Heart right ventricle (tissue), 16 donors: ENCODE results near the gene RNPEPL1. TPM values are rescaled to one million over a fixed set of nuclear protein-coding genes. Genes with fewer than 3 reads are reported as not detected.

Experiments
- ATAC-seq, 8 donors: fragments of 200-7000 bp; cut with Tn5 transposase; one replicate each; pipeline ENCODE4 v1.9.1; 2020; ENCODE audit warnings: mild to moderate bottlenecking in 8 of 8, moderate library complexity in 8 of 8, moderate number of reproducible peaks in 1 of 8
- DNase-seq, 2 donors: peaks; one replicate each; pipeline ENCODE4 v3.0.0-alpha.2; 2020
- H3K27ac ChIP-seq, 10 donors: fragments of 200-600 bp; sonication (generic) in 2 of 10; one replicate each; pipeline versions ENCODE4 v1.5.0 to v1.8.0; 2020 to 2022; ENCODE audit warnings: mild to moderate bottlenecking in 3 of 10
- H3K27me3 ChIP-seq, 7 donors: fragments of 200-600 bp; one replicate each; pipeline ENCODE4 v1.8.0; 2021 to 2022; ENCODE audit warnings: mild to moderate bottlenecking in 2 of 7
- H3K36me3 ChIP-seq, 9 donors: fragments of 200-600 bp; sonication (generic) in 1 of 9; one replicate each; pipeline versions ENCODE4 v1.5.0 to v1.8.0; 2020 to 2022; ENCODE audit warnings: mild to moderate bottlenecking in 2 of 9
- H3K4me1 ChIP-seq, 9 donors: fragments of 200-600 bp; sonication (generic) in 1 of 9; one replicate each; pipeline versions ENCODE4 v1.5.0 to v1.8.0; 2020 to 2022; ENCODE audit warnings: mild to moderate bottlenecking in 4 of 9
- H3K4me3 ChIP-seq, 10 donors: fragments of 200-600 bp; sonication (generic) in 2 of 10; one replicate each; pipeline versions ENCODE4 v1.5.0 to v1.8.0; 2020 to 2022; ENCODE audit warnings: mild to moderate bottlenecking in 7 of 10, moderate library complexity in 2 of 10
- H3K9me3 ChIP-seq, 11 donors: fragments of 200-600 bp in 10 of 11; sonication (generic) in 2 of 11; one replicate each; pipeline versions ENCODE4 v1.5.0 to v1.8.0; 2013 to 2022; ENCODE audit warnings: mild to moderate bottlenecking in 2 of 11, control low read depth in 1 of 11, moderate library complexity in 1 of 11
- CTCF ChIP-seq, 9 donors: fragments of 200-600 bp; sonication (generic) in 2 of 9; IDR thresholded peaks; one replicate each; pipeline versions ENCODE4 v1.5.0 to v1.8.0; 2021 to 2022; ENCODE audit warnings: antibody characterized with exemption in 9 of 9, mild to moderate bottlenecking in 5 of 9, moderate library complexity in 1 of 9
- WGBS, 2 donors: extraction: QIAGEN DNeasy Blood & Tissue Kit; methylation state at CpG; one replicate each; pipeline ENCODE4 v1.1.7; 2013; ENCODE audit warnings: inconsistent platforms in 1 of 2; 5-methylcytosine and 5-hydroxymethylcytosine counted together
- intact Hi-C, 10 donors: fragments of 100-400 bp; cut with DNase I; formaldehyde crosslinking; loops; one replicate each; pipeline versions ENCODE4 v1.11.1 to v1.14.2; 2022
- polyA plus RNA-seq, 2 donors: library from polyadenylated mRNA; stranded (reverse); fragments of 200-250 nt; gene quantifications; one replicate each; pipeline ENCODE4 v1.2.3, GENCODE V29; 2013
- total RNA-seq, 10 donors: library from RNA; stranded (reverse); fragmentation: NEBNext Ultra II Directional in 3 of 10; extraction: Animal tissue kit (Norgen Biotek cat#: 25700) in 3 of 10; gene quantifications; one replicate each; pipeline versions ENCODE4 v1.2.1 to v1.2.4, GENCODE V29; 2021 to 2023
- donor health status: Arrhythmogenic right ventricular cardiomyopathy.
- donor health status: ischemic (EF 13 %, LVEDD 7.1; RV severe dilation, severe dysfunction).
- donor health status: healthy with polysubstance abuse.
- donor health status: DM: no; HTN: yes; CAD: no.
- donor health status: DM: no; HTN: no; CAD: no.
- donor health status: ischemic (EF 25% LVEDD 6.9; RV normal size, moderate dysfunction).
- donor health status: ischemic (EF 25% LVEDD 5.7; RV mildly dilated, moderate dysfunction).
- donor health status: healthy.
- donor health status: DM: yes; HTN: yes; CAD: no.
- donor health status: Ischemic cardiomyopathy.
- donor health status: ischemic (EF 35%, LVEDD 5.7; RV mildly dilated, moderate dysfunction).
- donor health status: nonischemic (EF 11% LVEDD 7.7; RV severe dilation, severe dysfunction).
- donor health status: DM: yes; HTN: yes; CAD: no.
- donor health status: PGD.
- donor health status: ischemic (EF 29% LVEDD 5.4; RV normal size, mild dysfunction).
- donor health status: nonischemic (EF 23%, LVEDD 6.1; RV moderate dilation, normal function).

RNPEPL1 gene
- total and polyA plus RNA-seq, 12 donors = 62.8 to 247 (median 75.2) TPM

- Histone ChIP-seq H3K4me1 (peaks cover 3 to 46% (median 25%) of the 10 kb centered on the region in 9 donors), H3K4me3 (no peak overlapping the region)
- intact Hi-C loops = loop anchor here in 1 of 10 donors (5.0 kb wide), 1 partner anchor 32 kb away; the partner anchor contains the start of gene DUSP28
These were observed 26.5 kb downstream of the RNPEPL1 start for GRCh38 chr2:240594511-240595380.

GRCh38 chr2:240595381-240596079 lies 27.2 kb downstream of the RNPEPL1 start:
- peak in 5 of 9 donors; percentile 29 to 44 (median 42) for TF ChIP-seq CTCF (IDR thresholded peaks at IDR 0.05)
- DNase-seq = no peak
- Histone ChIP-seq H3K4me3 (no peak overlapping the region), H3K9me3 (no peaks in the 10 kb centered on the region), H3K36me3 (peaks cover 0 to 93% (median 8%) of the 10 kb centered on the region in 9 donors), H3K27ac (peak overlapping the region in 9 of 10 donors; percentile 14 to 79 (median 67)), H3K4me1 (peaks cover 3 to 46% (median 20%) of the 10 kb centered on the region in 9 donors), H3K27me3 (no peaks in the 10 kb centered on the region)
- intact Hi-C loops = loop anchor here in 1 of 10 donors (5.0 kb wide), 1 partner anchor 33 kb away; the partner anchor contains the start of gene DUSP28
- ATAC-seq = peak in 6 of 8 donors; percentile 9 to 49 (median 26)
- WGBS, 2 donors = 38 to 53% methylated on average over 18 of the region's 18 CpGs

More at GRCh38 chr2:240594511-240595380, 26.5 kb downstream of the RNPEPL1 start:
- Histone ChIP-seq H3K9me3 (no peaks in the 10 kb centered on the region), H3K27ac (peak overlapping the region in 7 of 10 donors; percentile 41 to 79 (median 67)), H3K36me3 (peaks cover 0 to 93% (median 12%) of the 10 kb centered on the region in 9 donors), H3K27me3 (no peaks in the 10 kb centered on the region)
- 68 to 78% methylated on average over 34 of the region's 34 CpGs for WGBS, 2 donors
- TF ChIP-seq CTCF (IDR thresholded peaks at IDR 0.05) = no peak
- ATAC-seq = no peak
- DNase-seq = no peak

GRCh38 chr2:240596080-240596460 lies 27.8 kb downstream of the RNPEPL1 start:
- intact Hi-C loops = loop anchor here in 1 of 10 donors (5.0 kb wide), 1 partner anchor 34 kb away; the partner anchor contains the start of gene DUSP28
- H3K36me3 ChIP-seq = peaks cover 0 to 90% (median 8%) of the 10 kb centered on the region in 9 donors
- no peaks in the 10 kb centered on the region for H3K27me3 ChIP-seq
- peak overlapping the region in 1 of 10 donors; percentile 3 for H3K4me3 ChIP-seq
- peak overlapping the region in 9 of 10 donors; percentile 14 to 79 (median 67) for H3K27ac ChIP-seq
- H3K4me1 ChIP-seq = peaks cover 3 to 46% (median 20%) of the 10 kb centered on the region in 9 donors
- DNase-seq (no peak), ATAC-seq (peak in 7 of 8 donors; percentile 6 to 30 (median 17))
- WGBS, 2 donors = 54 to 71% methylated on average over 17 of the region's 17 CpGs
- no peaks in the 10 kb centered on the region for H3K9me3 ChIP-seq
- TF ChIP-seq CTCF (IDR thresholded peaks at IDR 0.05) = no peak

GRCh38 chr2:240596491-240596931 lies 28.2 kb downstream of the RNPEPL1 start:
- intact Hi-C loops = loop anchor here in 1 of 10 donors (5.0 kb wide), 1 partner anchor 34 kb away; the partner anchor contains the start of gene DUSP28
- Histone ChIP-seq H3K36me3 (peaks cover 0 to 90% (median 8%) of the 10 kb centered on the region in 9 donors), H3K9me3 (no peaks in the 10 kb centered on the region), H3K27me3 (no peaks in the 10 kb centered on the region), H3K4me1 (peaks cover 3 to 46% (median 20%) of the 10 kb centered on the region in 9 donors), H3K27ac (peak overlapping the region in 8 of 10 donors; percentile 35 to 79 (median 68)), H3K4me3 (peak overlapping the region in 2 of 10 donors; percentile 3 to 14)
- DNase-seq (peak; percentile 75 to 83), ATAC-seq (peak; percentile 57 to 83 (median 74))
- 51 to 67% methylated on average over 22 to 23 of the region's 23 CpGs for whole genome bisulfite sequencing, 2 donors
- no peak for TF ChIP-seq CTCF (IDR thresholded peaks at IDR 0.05)
